Liver (tissue), 9 donors: ENCODE measurements around the gene UGT1A10. TPM values are rescaled to one million over a fixed set of nuclear protein-coding genes. Genes with fewer than 3 reads are reported as not detected.

Experiments used
- DNase-seq: peaks from one replicate; pipeline ENCODE4 v3.0.0-alpha.2; 2017; ENCODE audit warnings: low spot score
- H3K27ac ChIP-seq, 2 donors: one replicate each; pipeline ENCODE4 v1.7.0; 2013; ENCODE audit warnings: inconsistent platforms in 2 of 2, low read length in 2 of 2, control low read depth in 1 of 2, low read depth in 1 of 2, mild to moderate bottlenecking in 1 of 2
- H3K27me3 ChIP-seq, 4 donors: one replicate each; pipeline versions ENCODE4 v1.6.1 to v1.7.0; 2013; ENCODE audit warnings: low read length in 3 of 4, inconsistent platforms in 1 of 4, mild to moderate bottlenecking in 1 of 4, moderate library complexity in 1 of 4; ENCODE audit not compliant: control insufficient read depth in 4 of 4, insufficient read depth in 4 of 4
- H3K36me3 ChIP-seq, 4 donors: one replicate each; pipeline versions ENCODE4 v1.6.1 to v1.7.0; 2013; ENCODE audit warnings: low read length in 3 of 4, mild to moderate bottlenecking in 3 of 4, low read depth in 1 of 4, moderate library complexity in 1 of 4; ENCODE audit not compliant: control insufficient read depth in 4 of 4, insufficient read depth in 3 of 4
- H3K4me1 ChIP-seq, 4 donors: one replicate each; pipeline versions ENCODE4 v1.6.1 to v1.7.0; 2013; ENCODE audit warnings: low read length in 3 of 4, mild to moderate bottlenecking in 3 of 4, moderate library complexity in 1 of 4; ENCODE audit not compliant: control insufficient read depth in 4 of 4, insufficient read depth in 4 of 4
- H3K4me3 ChIP-seq, 3 donors: one replicate each; pipeline versions ENCODE4 v1.6.1 to v1.7.0; 2013; ENCODE audit warnings: low read length in 3 of 3, control low read depth in 1 of 3, low read depth in 1 of 3, mild to moderate bottlenecking in 1 of 3
- H3K9ac ChIP-seq, 2 donors: one replicate each; pipeline ENCODE4 v1.7.0; 2013; ENCODE audit warnings: low read length in 2 of 2, mild to moderate bottlenecking in 2 of 2, moderate library complexity in 2 of 2, control low read depth in 1 of 2, low read depth in 1 of 2
- H3K9me3 ChIP-seq, 4 donors: one replicate each; pipeline versions ENCODE4 v1.6.1 to v1.7.0; 2013; ENCODE audit warnings: low read length in 3 of 4; ENCODE audit not compliant: control insufficient read depth in 4 of 4
- ATF3 ChIP-seq: IDR thresholded peaks from 2 replicates; pipeline ENCODE4 v1.6.1; 2016; ENCODE audit warnings: antibody characterized with exemption
- CTCF ChIP-seq: fragments of 150-350 bp; IDR thresholded peaks from 2 replicates; pipeline ENCODE4 v1.5.1; 2017; ENCODE audit warnings: improper control_type of control experiment, low read depth, low read length; ENCODE audit not compliant: missing input control
- EGR1 ChIP-seq, 2 donors: IDR thresholded peaks; 2 replicates each; pipeline ENCODE4 v1.6.1; 2016 to 2018; ENCODE audit warnings: antibody characterized with exemption in 2 of 2, low read depth in 2 of 2
- FOXA1 ChIP-seq: IDR thresholded peaks from 2 replicates; pipeline ENCODE4 v1.6.1; 2016; ENCODE audit warnings: antibody characterized with exemption
- FOXA2 ChIP-seq: IDR thresholded peaks from 2 replicates; pipeline ENCODE4 v1.6.1; 2016; ENCODE audit warnings: antibody characterized with exemption
- GABPA ChIP-seq, 2 donors: IDR thresholded peaks in 1 of 2; conservative IDR thresholded peaks in 1 of 2; 2 replicates each; pipeline ENCODE4 v1.6.1; 2016; ENCODE audit warnings: antibody characterized with exemption in 2 of 2, mild to moderate bottlenecking in 1 of 2, moderate library complexity in 1 of 2
- HNF4A ChIP-seq, 2 donors: conservative IDR thresholded peaks; 2 replicates each; pipeline ENCODE4 v1.6.1; 2016; ENCODE audit warnings: antibody characterized with exemption in 2 of 2, mild to moderate bottlenecking in 2 of 2
- HNF4G ChIP-seq: IDR thresholded peaks from 2 replicates; pipeline ENCODE4 v1.6.1; 2016; ENCODE audit warnings: antibody characterized with exemption
- JUND ChIP-seq, 2 donors: IDR thresholded peaks; 2 replicates each; pipeline ENCODE4 v1.6.1; 2016; ENCODE audit warnings: antibody characterized with exemption in 2 of 2
- MAX ChIP-seq: IDR thresholded peaks from 2 replicates; pipeline ENCODE4 v1.6.1; 2016; ENCODE audit warnings: antibody characterized with exemption
- NR2F2 ChIP-seq: IDR thresholded peaks from 2 replicates; pipeline ENCODE4 v1.6.1; 2016; ENCODE audit warnings: antibody characterized with exemption
- RAD21 ChIP-seq, 2 donors: IDR thresholded peaks; 2 replicates each; pipeline ENCODE4 v1.6.1; 2016; ENCODE audit warnings: antibody characterized with exemption in 2 of 2, mild to moderate bottlenecking in 2 of 2
- REST ChIP-seq: IDR thresholded peaks from 2 replicates; pipeline ENCODE4 v1.6.1; 2016; ENCODE audit warnings: antibody characterized with exemption, mild to moderate bottlenecking
- RXRA ChIP-seq, 2 donors: IDR thresholded peaks; 2 replicates each; pipeline ENCODE4 v1.6.1; 2017 to 2018; ENCODE audit warnings: antibody characterized with exemption in 2 of 2, mild to moderate bottlenecking in 1 of 2
- SP1 ChIP-seq: IDR thresholded peaks from 2 replicates; pipeline ENCODE4 v1.6.1; 2018; ENCODE audit warnings: antibody characterized with exemption, mild to moderate bottlenecking
- TAF1 ChIP-seq: conservative IDR thresholded peaks from 2 replicates; pipeline ENCODE4 v1.6.1; 2016; ENCODE audit warnings: antibody characterized with exemption, mild to moderate bottlenecking
- YY1 ChIP-seq: IDR thresholded peaks from 2 replicates; pipeline ENCODE4 v1.6.1; 2016; ENCODE audit warnings: antibody characterized with exemption, mild to moderate bottlenecking
- ZBTB33 ChIP-seq: IDR thresholded peaks from 2 replicates; pipeline ENCODE4 v1.6.1; 2016; ENCODE audit warnings: antibody characterized with exemption
- WGBS: extraction: QIAGEN DNeasy Blood & Tissue Kit; methylation state at CpG from one replicate; pipeline ENCODE4 v1.1.7; 2013; 5-methylcytosine and 5-hydroxymethylcytosine counted together
- polyA plus RNA-seq, 2 donors: library from polyadenylated mRNA; stranded (reverse) in 1 of 2; unstranded in 1 of 2; fragments of 200-250 nt in 1 of 2; fragments of >200 nt in 1 of 2; fragmentation: Nextera tagmentation in 1 of 2; extraction: Ambion mirVana in 1 of 2; gene quantifications; one replicate each; pipeline versions ENCODE4 v1.2.1 to v1.2.3, GENCODE V29; 2013 to 2015
- total RNA-seq, 2 donors: library from RNA; depleted of rRNA; stranded (reverse); fragments of >200 nt; gene quantifications; one replicate each; pipeline ENCODE4 v1.2.3, GENCODE V29; 2014
- donor health status: healthy.
- donor health status: healthy.
- donor health status: healthy.
- donor health status: healthy.
- donor health status: healthy.

Gene UGT1A10
- total and polyA plus RNA-seq, 4 donors, result 0.08 TPM; not detected in 2

GRCh38 chr2:233793465-233794127 is 157.3 kb downstream of the UGT1A10 start:
- Histone ChIP-seq H3K4me3 (no peak overlapping the region), H3K36me3 (no peaks in the 10 kb centered on the region), H3K9ac (no peak overlapping the region), H3K4me1 (no peaks in the 10 kb centered on the region), H3K27me3 (no peaks in the 10 kb centered on the region), H3K27ac (no peak overlapping the region), H3K9me3 (no peaks in the 10 kb centered on the region)
- TF ChIP-seq CTCF (no peak), EGR1 (IDR thresholded peaks at IDR 0.05; ENCODE audit: low read depth in 2 of 2) (no peak)
- WGBS, result 89% methylated on average over 18 of the region's 18 CpGs
- no peak for DNase-seq

- TF ChIP-seq RXRA (IDR thresholded peaks at IDR 0.05), result no peak
- no peak for TF ChIP-seq HNF4A (conservative IDR thresholded peaks at IDR 0.05)
- no peak for TF ChIP-seq MAX
- TF ChIP-seq NR2F2, result no peak
- TF ChIP-seq HNF4G, result no peak
- TF ChIP-seq ZBTB33, result no peak
- TF ChIP-seq JUND (IDR thresholded peaks at IDR 0.05), result no peak
- TF ChIP-seq RAD21 (IDR thresholded peaks at IDR 0.05), result no peak
- no peak for TF ChIP-seq ATF3
- TF ChIP-seq REST, result no peak
- no peak for TF ChIP-seq CTCF
- TF ChIP-seq YY1, result no peak
- TF ChIP-seq GABPA (IDR thresholded peaks at IDR 0.05 in 1 of 2, conservative IDR thresholded peaks at IDR 0.05 in 1 of 2), result no peak
- no peak for TF ChIP-seq EGR1 (IDR thresholded peaks at IDR 0.05; ENCODE audit: low read depth in 2 of 2)
- TF ChIP-seq SP1, result no peak
- no peak for TF ChIP-seq TAF1
- no peak for TF ChIP-seq FOXA1
- TF ChIP-seq FOXA2, result no peak
- Histone ChIP-seq H3K27me3 (no peaks in the 10 kb centered on the region), H3K9me3 (no peaks in the 10 kb centered on the region), H3K9ac (no peak overlapping the region), H3K36me3 (no peaks in the 10 kb centered on the region), H3K4me3 (no peak overlapping the region), H3K27ac (no peak overlapping the region), H3K4me1 (no peaks in the 10 kb centered on the region)
- 88% methylated on average over 17 of the region's 17 CpGs for WGBS
- peak; percentile 19 for DNase-seq
Measured at GRCh38 chr2:233794128-233794658, 157.9 kb downstream of the UGT1A10 start.
